Caki2 (cell line): ENCODE results near the gene RAB7B. TPM values are rescaled to one million over a fixed set of nuclear protein-coding genes. Genes with fewer than 3 reads are reported as not detected.

Experiments used
- DNase-seq: peaks from one replicate; pipeline ENCODE4 v3.0.0-alpha.2; 2015; ENCODE audit warnings: low read depth
- in situ Hi-C: cut with HindIII; loops from 2 replicates; pipeline ENCODE4 v1.10.0; 2016; ENCODE audit warnings: low sequenced_read_pairs, low pct_unique_long_range_greater_than_20kb, mixed read lengths
- total RNA-seq: library from RNA; depleted of rRNA; stranded (reverse); fragments of >200 nt; shearing (Covaris generic); gene quantifications from 2 replicates; pipeline ENCODE4 v1.2.3, GENCODE V29; 2014; ENCODE audit warnings: low replicate concordance

The RAB7B gene
- total RNA-seq, 1 experiment from 2014 or later = 1.1 TPM

DNA sequence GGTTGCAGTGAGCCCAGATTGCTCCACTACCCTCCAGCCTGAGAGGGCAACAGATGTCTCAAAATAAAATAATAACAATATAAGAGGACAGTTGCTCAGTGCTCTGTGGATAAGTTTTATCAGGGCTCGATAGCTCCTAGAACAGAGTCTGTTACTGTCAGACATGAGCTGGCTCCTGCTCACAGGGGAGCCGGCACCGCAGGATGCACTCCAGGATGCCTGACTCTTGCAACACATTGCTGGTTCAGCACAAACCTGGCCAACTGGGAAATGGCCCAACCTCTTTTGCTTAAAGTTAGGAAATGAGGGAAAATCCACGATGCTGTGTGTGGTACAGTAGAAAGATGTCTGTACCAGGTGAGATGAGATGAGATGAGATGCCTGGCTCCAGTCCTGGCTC is 26.3 kb upstream of the RAB7B start:
- in situ Hi-C loops = no loop called here
- DNase-seq = no peak

- in situ Hi-C loops = no loop called here
- DNase-seq = no peak
Measured at GRCh38 chr1:206025283-206025820, 22.2 kb upstream of the RAB7B start.

GRCh38 chr1:206023695-206024094 is 20.5 kb upstream of the RAB7B start, which contains the start of gene CTSE:
Gene CTSE, minus strand, starts transcription at chr1:206023895. Its CDS starts 104 bp downstream, at chr1:206023791.
- DNase-seq = no peak
- in situ Hi-C loops = no loop called here

- no peak for DNase-seq
- in situ Hi-C loops = no loop called here
Measured at GRCh38 chr1:206022766-206023165, 19.6 kb upstream of the RAB7B start.

DNA sequence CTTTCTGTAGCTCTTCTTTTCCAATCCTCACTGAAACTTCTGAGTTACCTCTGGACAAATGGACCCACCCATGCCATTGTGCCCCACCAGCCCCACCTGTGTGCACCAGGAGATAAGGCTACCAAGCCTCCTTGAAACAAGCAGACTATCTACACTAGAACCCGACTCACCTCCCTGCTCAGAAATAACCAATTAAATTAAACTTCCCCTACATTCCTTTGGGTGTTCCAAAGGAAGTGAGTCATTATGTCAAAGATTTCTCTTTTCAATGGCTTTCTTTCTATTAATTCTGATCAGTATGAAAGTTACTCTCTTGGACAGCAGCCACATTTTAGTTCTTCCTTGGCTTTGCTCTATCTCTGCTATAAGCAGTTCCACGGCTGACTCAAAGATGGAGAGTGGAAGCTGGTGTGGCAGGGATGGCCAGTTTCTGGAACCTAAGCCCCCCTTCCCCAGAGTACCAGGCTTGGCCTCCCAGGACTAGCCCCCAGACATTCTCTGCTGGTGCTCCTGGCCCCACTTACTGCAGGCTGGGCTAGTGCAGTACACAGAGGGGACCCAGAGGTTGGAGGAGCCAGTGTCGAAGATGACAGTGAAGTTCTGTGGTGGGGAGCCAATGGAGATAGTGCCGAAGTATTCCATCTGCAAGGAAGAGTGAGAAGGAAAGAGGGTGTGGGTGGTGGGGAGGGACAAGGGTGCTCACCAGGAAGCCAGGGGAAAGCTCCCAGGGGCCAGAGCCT is 18.6 kb upstream of the RAB7B start:
- in situ Hi-C loops = no loop called here
- DNase-seq = no peak

GRCh38 chr1:206021008-206021625 is 17.9 kb upstream of the RAB7B start:
- in situ Hi-C loops = no loop called here
- no peak for DNase-seq

- in situ Hi-C loops = no loop called here
- DNase-seq = no peak
Measured at GRCh38 chr1:206020393-206021007, 17.3 kb upstream of the RAB7B start.

GRCh38 chr1:206015071-206015470 is 11.9 kb upstream of the RAB7B start:
- in situ Hi-C loops = no loop called here

GRCh38 chr1:206014601-206015000 is 11.4 kb upstream of the RAB7B start:
- in situ Hi-C loops = no loop called here
- no peak for DNase-seq

More at GRCh38 chr1:206015071-206015470, 11.9 kb upstream of the RAB7B start:
- no peak for DNase-seq

- in situ Hi-C loops = no loop called here
- no peak for DNase-seq
Measured at GRCh38 chr1:206013026-206013795, 10.0 kb upstream of the RAB7B start.

DNA sequence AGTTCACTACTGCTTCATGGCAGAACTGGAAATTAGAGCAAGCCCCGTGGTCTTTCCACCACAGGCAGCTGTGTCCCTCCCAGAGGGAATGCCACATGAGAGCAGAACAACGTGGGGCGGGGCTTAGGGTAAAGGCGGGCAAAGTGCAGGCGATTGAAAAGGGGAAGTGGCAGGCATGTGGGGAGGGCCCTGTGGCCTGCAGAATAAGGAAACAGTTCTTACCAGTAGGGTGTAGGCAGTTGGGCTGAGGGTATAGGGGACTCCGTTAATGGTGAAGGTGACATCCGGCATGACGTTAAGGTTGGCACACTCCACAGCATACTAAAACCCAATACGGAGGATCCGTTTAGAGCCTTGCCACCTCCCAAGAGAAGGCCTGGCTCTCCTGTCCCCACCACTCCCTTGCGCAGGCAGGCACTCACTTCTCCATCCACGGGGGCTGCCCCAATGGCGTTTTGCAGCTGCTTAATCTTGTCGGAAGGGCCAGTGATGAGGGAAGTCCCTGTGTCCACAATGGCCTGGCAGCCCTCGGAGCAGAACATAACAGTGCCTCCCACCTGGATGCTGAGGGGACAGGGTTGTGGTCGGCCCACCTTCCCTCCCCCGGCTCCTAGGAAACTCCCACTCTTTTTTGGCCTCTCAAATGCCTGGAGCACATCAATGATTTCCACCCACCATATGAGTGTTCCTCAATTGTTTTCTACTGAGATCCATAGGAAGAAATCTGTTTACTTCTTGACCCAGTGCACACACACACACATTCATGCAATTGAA is 9.1 kb upstream of the RAB7B start:
- in situ Hi-C loops = no loop called here
- DNase-seq = no peak

DNA sequence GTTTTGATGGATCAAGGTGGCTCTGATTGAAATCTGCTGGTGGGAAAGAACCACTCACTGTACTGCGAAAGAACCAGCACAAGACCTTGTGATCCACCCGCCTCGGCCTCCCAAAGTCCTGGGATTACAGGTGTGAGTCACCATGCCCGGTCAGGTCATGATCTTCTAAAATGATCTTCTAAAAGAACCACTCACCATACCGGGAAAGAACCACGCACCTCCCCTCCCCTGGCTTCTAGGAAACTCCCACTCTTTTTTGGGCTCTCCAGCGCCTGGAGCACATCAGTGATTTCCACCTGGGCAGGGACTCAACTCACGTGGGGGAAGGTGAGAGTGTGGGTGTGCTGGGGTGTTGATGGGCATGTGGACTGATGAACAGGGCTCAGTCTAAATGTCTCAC is 7.9 kb upstream of the RAB7B start:
- in situ Hi-C loops = no loop called here
- DNase-seq = no peak

DNA sequence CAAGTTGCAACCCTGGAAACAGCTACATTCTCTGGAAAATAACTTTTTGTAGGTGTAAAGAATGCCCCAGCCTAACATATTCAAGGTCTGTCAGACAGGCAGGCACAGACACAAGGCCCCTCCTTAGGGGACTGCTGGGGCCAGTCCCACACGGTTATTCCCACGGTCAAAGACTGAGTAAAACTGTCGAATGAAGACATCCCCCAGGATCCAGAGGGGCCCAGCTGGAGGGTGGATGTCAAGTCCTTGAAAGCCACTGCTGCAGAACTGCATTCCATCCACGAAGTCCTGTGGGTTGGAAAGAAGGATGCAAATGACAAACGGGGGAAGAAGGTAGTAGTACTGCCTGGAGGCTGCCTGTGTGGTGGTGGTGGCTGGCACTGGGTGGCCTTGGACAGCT is 6.9 kb upstream of the RAB7B start:
- DNase-seq = no peak
- in situ Hi-C loops = no loop called here

DNA sequence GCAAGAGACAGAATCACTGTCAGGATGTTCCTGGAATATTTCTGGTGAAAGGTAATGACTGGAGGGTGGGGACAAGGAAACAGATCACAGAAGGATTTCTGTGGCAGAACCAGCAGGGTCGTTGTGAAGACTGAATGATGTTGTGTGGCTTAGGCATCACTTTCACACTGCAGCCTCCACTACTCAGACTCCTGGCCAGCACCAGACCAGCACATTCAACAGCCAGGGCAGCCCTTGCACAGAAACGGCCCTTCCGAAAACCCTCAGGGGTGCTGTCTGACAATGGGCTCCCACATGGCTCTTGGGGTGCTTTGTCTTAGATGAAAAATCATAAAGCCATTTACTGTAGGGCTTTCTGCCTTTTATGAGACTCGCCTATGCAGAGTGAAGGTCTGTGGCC is 3.8 kb upstream of the RAB7B start:
- DNase-seq = no peak
- in situ Hi-C loops = no loop called here

GRCh38 chr1:206005778-206006180 is 2.6 kb upstream of the RAB7B start:
- no peak for DNase-seq
- in situ Hi-C loops = no loop called here

DNA sequence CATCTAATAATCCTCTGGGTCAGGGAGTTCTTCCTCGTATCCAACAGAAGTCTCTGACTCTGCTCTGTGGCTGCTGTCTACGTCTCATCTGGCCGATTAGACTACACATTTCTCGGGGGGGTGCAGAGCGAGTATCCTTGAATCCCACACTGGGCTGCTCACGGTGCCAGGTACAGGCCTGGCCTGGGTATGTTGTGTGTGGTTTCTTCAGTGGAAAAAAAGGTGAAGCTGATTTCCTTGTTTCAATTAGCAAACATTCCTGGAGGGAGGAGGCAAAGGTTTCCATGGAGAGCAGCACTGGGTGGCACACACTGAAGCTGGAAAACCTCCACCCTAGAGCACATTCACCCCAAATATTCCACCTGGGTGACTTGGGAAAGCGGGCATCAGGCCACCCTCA is 2.0 kb upstream of the RAB7B start:
- DNase-seq = no peak
- in situ Hi-C loops = no loop called here

- in situ Hi-C loops = no loop called here
- DNase-seq = no peak
Measured at GRCh38 chr1:206004826-206005225, 1.6 kb upstream of the RAB7B start.
